Activated gamma-delta T cell (primary cell): Measurements from ENCODE around the gene IFNGR1.

Source experiments
- DNase-seq: peaks from one replicate; lab custom pipeline; 2025; lab: John Stamatoyannopoulos, UW

The IFNGR1 gene

GRCh38 chr6:137150072-137150471 is 69.1 kb downstream of the IFNGR1 start:
- no peak for DNase-seq

GRCh38 chr6:137149035-137149393 is 70.2 kb downstream of the IFNGR1 start:
- DNase-seq: no peak

DNA sequence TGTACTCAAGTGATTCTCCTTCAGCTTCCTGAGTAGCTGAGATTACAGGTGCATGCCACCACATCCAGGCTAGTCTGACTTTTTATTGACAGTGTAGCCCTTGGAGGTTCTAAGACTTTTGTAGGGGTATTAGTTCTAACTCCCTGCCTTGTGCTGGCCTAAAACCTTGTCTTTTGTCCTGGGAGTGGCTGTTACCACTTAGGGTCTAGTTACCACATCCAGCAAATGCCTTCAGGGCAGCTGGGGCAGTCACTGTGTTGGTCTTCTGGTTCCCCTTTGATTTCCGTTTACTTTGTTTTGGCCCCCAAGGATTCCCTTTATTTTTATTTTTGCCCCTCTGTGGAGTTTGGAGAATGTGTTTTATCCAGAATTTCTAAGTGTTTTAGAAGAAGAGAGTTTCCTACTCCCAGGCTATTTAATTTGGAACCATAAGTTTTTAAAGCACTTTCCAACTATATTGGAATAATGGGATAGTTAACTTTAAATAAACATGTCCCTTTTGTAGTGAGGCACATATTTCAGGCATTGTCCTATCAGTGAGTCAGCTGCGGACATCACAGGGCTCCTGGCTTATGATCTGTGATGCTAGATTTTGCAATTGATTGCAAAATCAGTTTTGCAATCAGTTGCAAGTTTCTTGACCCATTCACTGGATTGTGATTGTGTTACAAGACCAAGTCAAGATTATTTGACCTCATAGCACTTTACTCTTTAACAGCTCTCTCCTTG is 70.7 kb downstream of the IFNGR1 start:
- no peak for DNase-seq
